ENCODE data around the gene ATF4. TPM values are rescaled to one million over a fixed set of nuclear protein-coding genes. Genes with fewer than 3 reads are reported as not detected.

Gene ATF4
- total RNA-seq, 1 donor from 2014 or later, result 508 TPM

DNA sequence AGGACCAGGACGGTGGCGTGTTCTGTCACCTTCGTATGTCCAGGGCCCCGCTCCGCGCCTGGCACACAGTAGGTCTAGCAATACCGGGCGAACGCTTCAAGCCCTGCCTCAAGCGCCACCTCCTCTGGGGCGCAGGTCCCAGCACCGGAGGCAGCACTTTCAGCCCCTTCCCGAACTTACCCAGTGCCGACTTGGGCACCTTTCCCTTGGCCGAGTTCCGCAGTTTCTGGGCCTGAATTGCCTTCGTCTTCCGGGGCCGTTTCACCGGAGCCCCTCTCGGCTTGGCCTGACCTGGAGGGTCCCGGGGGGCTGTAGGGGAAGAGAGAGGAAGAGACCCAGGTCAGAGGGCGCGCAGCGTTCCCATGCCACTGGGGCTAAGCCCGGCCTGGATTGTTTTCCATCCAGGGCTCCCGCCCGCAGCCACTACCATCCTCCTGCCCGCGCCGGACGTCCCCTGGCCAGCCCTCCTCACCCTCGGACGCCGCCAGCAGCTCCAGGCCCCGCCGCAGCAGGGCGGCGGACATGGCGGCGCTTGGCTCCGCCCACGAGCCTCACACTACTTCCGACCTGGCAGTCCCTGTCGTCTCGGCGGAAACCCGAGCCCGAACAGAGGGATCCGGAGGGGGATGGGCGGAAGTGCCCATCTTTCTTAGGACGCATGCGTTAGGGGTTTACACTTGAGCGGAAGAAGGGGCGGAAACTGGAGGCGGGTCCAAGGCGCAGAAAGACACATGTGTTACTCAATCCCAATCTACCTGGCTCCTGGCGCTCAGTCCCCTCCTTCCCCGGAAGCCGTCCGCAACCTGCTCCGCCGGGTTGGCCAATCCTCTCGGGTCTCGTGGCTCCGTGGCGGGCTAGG is 12.1 kb downstream of the ATF4 start, which contains the start of gene RPS19BP1:
TSS of gene RPS19BP1 (minus strand) at position 534 of the 859 bp plus-strand sequence. CDS start at position 524, 10 bp downstream.
- peaks cover 49% of the 10 kb centered on the region for H3K79me2 ChIP-seq (ENCODE audit: insufficient read depth, low read length)
- H3K27ac ChIP-seq (ENCODE audit: low read depth, low read length), result peak within 1 kb of the TSS; percentile 74
- peaks cover 11% of the 10 kb centered on the region for H3K36me3 ChIP-seq (ENCODE audit: insufficient read depth, low read length)
- H3K4me1 ChIP-seq (ENCODE audit: insufficient read depth, low read length), result peaks cover 33% of the 10 kb centered on the region
- H3K9me3 ChIP-seq (ENCODE audit: insufficient read depth, low read depth, low read length), result no peaks in the 10 kb centered on the region
- TF ChIP-seq, protein P1, sequence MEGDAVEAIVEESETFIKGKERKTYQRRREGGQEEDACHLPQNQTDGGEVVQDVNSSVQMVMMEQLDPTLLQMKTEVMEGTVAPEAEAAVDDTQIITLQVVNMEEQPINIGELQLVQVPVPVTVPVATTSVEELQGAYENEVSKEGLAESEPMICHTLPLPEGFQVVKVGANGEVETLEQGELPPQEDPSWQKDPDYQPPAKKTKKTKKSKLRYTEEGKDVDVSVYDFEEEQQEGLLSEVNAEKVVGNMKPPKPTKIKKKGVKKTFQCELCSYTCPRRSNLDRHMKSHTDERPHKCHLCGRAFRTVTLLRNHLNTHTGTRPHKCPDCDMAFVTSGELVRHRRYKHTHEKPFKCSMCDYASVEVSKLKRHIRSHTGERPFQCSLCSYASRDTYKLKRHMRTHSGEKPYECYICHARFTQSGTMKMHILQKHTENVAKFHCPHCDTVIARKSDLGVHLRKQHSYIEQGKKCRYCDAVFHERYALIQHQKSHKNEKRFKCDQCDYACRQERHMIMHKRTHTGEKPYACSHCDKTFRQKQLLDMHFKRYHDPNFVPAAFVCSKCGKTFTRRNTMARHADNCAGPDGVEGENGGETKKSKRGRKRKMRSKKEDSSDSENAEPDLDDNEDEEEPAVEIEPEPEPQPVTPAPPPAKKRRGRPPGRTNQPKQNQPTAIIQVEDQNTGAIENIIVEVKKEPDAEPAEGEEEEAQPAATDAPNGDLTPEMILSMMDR (IDR thresholded peaks at IDR 0.05; ENCODE audit: insufficient read depth, low read depth, low read length), result no peak
- TF ChIP-seq EZH2 (IDR thresholded peaks at IDR 0.05; ENCODE audit: insufficient read depth, low read length), result no peak
- peaks cover 20% of the 10 kb centered on the region for H3K4me1 Mint-ChIP-seq (ENCODE audit: low read depth, unreplicated experiment)
- H3K27me3 ChIP-seq (ENCODE audit: insufficient read depth, low read length), result no peaks in the 10 kb centered on the region
- H3K4me3 Mint-ChIP-seq (ENCODE audit: unreplicated experiment), result peak within 1 kb of the TSS; percentile 94
- peak within 1 kb of the TSS; percentile 87 for H3K27ac Mint-ChIP-seq (ENCODE audit: unreplicated experiment)
- peaks cover 46% of the 10 kb centered on the region for H4K20me1 ChIP-seq (ENCODE audit: insufficient read depth, low read length)
- H3K4me2 ChIP-seq (ENCODE audit: low read length), result peak within 1 kb of the TSS; percentile 90
- H3K9ac ChIP-seq (ENCODE audit: low read length), result peak within 1 kb of the TSS; percentile 89
- peak; percentile 72 for FAIRE-seq
- peak within 1 kb of the TSS; percentile 57 for H2AFZ ChIP-seq (ENCODE audit: low read depth, low read length)
- peak; percentile 99 for DNase-seq (ENCODE audit: low read depth)
- H3K4me3 ChIP-seq (ENCODE audit: insufficient read depth, low read depth, low read length), result peak within 1 kb of the TSS; percentile 71
- H3K27me3 Mint-ChIP-seq (ENCODE audit: low read depth, unreplicated experiment), result no peaks in the 10 kb centered on the region
- peaks cover 8% of the 10 kb centered on the region for H3K36me3 Mint-ChIP-seq (ENCODE audit: low read depth, unreplicated experiment)
- no peaks in the 10 kb centered on the region for H3K9me3 Mint-ChIP-seq (ENCODE audit: unreplicated experiment)

DNA sequence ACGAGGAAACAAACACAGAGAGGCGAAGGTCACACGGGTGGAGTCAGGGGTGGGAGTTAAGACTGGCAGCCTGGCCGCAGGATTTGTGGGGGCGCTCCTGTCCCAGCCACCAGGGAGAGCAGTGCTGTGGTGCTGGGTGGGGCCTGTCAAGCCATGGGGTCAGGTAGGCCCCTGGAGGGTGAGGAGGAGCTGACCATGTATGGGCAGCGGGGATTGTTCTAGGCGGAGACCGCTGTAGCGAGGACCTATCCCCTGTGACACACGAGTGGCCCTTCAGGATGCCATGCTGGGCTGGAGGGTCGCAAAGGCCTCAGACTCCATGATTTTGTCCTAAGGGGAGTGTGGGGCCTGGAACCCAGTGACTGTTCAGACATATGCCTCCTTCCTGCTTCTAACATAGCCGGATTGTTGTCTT is 13.7 kb downstream of the ATF4 start:
- DNase-seq (ENCODE audit: low read depth) (no peak), FAIRE-seq (no peak)
- Histone ChIP-seq H4K20me1 (ENCODE audit: insufficient read depth, low read length) (peaks cover 29% of the 10 kb centered on the region), H3K9ac (ENCODE audit: low read length) (no peak overlapping the region), H3K4me2 (ENCODE audit: low read length) (peak overlapping the region; percentile 79), H3K9me3 (ENCODE audit: insufficient read depth, low read depth, low read length) (no peaks in the 10 kb centered on the region), H3K4me3 (ENCODE audit: insufficient read depth, low read depth, low read length) (no peak overlapping the region), H3K27me3 (ENCODE audit: insufficient read depth, low read length) (no peaks in the 10 kb centered on the region), H3K79me2 (ENCODE audit: insufficient read depth, low read length) (peaks cover 32% of the 10 kb centered on the region), H2AFZ (ENCODE audit: low read depth, low read length) (peak overlapping the region; percentile 87), H3K27ac (ENCODE audit: low read depth, low read length) (no peak overlapping the region), H3K36me3 (ENCODE audit: insufficient read depth, low read length) (peaks cover 6% of the 10 kb centered on the region), H3K4me1 (ENCODE audit: insufficient read depth, low read length) (peaks cover 26% of the 10 kb centered on the region)
- H3K27me3 Mint-ChIP-seq (ENCODE audit: low read depth, unreplicated experiment), result no peaks in the 10 kb centered on the region
- H3K36me3 Mint-ChIP-seq (ENCODE audit: low read depth, unreplicated experiment), result peaks cover 8% of the 10 kb centered on the region
- no peak overlapping the region for H3K27ac Mint-ChIP-seq (ENCODE audit: unreplicated experiment)
- TF ChIP-seq, protein P1 (IDR thresholded peaks at IDR 0.05; ENCODE audit: insufficient read depth, low read depth, low read length), result no peak
- TF ChIP-seq EZH2 (IDR thresholded peaks at IDR 0.05; ENCODE audit: insufficient read depth, low read length), result no peak
- peak overlapping the region; percentile 20 for H3K4me3 Mint-ChIP-seq (ENCODE audit: unreplicated experiment)
- no peaks in the 10 kb centered on the region for H3K9me3 Mint-ChIP-seq (ENCODE audit: unreplicated experiment)
- peaks cover 16% of the 10 kb centered on the region for H3K4me1 Mint-ChIP-seq (ENCODE audit: low read depth, unreplicated experiment)
